ENCODE measurements around the gene RIOK2.

DNA sequence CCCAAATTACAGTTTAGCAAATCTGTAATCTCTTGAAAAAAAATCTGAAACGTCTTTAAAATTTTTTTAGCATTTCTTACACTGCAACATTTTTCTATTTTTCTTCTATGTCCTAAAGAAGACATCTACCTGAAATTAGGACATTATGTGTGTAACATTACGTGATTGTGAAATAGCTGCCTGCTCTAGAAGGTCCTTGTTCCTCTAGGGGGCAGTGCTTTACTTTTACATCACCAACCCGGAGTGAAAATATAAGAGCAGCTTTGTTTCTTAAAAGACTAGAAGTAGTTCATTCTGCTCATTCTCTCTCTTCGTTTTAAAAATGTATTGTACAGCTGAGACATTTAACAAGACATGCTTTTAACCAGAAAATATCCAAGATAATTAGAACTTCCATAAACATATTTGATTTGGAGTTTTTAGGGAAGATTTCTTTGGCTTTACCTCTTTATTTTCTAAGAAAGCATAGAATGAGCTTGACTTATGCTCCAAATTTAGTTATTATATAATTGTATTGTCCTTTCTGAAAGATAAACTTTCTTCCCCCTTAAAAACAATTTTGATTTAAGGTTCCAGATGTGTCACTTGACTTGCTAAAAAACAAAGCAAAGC is 48.1 kb upstream of the RIOK2 start:
- peak; percentile 93 for TF ChIP-seq CTCF (conservative IDR thresholded peaks at IDR 0.05)
- no peak for TF ChIP-seq ZFX (IDR thresholded peaks at IDR 0.05)
